GM21717 (cell line): Measurements from ENCODE around the gene ZNF507.
"Not testable (repeated sequence)": the region's sequence is repeated elsewhere in the genome, so short reads cannot be mapped to it uniquely, and the experiment has no call there.

Experiments used
- ATAC-seq: cut with Tn5 transposase; IDR thresholded peaks from one replicate; pipeline ENCODE4 v1.9.1; 2021; ENCODE audit warnings: mild to moderate bottlenecking, moderate library complexity; ENCODE audit not compliant: unreplicated experiment

The ZNF507 gene

DNA sequence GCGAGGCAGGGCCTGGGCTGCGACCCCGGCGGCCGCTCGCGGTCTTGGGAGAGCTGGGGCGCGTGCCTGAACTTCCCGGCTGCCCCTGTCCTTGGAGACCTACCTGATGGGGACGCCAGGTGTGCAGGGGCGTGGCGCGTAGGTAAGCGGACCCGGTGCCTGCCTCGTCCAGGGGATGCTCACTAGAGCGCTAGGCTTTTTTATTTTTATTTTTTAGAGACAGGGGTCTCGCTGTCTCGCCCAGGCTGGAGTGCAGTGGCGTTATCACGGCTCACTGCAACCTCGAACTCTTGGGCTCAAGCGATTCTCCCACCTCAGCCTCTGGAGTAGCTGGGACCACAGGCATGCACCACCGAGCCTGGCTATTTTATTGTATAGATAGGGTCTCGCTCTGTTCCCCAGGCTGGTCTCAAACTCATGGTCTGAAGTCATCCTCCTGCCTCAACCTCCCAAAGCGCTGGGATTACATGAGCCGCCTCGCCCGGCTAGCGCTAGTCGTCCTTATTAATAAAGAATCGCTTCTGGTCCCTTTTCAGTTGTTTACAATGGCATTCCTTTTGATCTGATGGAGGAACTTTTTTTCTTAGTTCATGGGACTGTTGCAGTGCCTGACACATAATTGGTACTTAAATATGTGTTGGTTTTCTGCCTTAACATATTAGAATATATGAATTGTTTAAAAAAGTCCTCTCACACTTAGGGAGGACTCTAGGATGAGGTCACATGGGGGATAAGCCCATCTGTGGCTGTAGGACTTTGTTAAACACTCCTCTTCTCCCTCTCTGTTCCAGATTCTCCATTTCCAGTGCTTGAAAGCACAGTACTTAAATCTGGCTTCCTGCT is 61.0 kb downstream of the ZNF507 start:
- ATAC-seq: no peak

DNA sequence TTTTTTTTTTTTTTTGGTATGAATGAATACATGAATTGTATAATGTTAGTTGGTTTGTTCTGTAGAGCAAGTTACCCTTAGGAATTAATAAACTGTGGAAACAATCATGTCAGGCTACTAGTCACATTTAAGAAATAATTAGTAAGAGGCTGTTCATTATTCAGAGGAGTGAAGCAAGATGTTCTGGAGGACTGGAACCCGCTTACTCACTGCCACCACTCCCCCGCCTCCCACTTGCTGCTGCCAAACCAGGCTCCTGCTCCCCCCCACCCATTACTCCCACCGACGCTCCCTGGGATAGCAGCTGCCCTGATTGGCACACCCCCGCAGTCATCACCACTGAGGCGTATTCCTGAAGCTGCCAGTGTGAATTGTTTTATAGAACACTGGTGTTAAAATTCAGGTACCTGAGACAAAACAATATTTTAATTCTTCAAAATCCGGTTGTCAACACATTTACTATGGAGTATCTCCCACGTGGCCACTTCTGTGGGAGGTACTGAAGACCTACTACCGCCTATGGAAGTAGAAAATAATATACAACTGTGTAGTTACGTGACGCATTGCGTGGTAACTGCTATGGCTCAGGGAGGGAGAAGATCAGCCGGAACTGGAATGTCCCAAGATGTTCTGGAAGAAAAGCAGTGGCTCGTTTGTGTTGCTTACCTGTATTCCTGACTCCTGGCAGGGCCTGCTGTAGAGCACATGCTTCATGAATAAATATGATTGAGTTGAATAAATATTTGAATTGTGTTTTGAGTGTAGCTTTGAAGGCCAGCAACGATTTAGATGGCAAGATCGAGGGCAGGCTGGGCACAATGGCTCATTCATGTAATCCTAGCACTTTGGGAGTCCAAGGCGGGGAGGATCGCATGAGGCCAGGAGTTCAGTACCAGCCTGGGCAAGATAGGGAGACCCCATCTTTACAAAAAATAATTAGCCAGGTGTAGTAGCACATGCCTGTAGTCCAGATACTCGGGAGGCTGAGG is 61.9 kb downstream of the ZNF507 start:
- ATAC-seq: no peak

DNA sequence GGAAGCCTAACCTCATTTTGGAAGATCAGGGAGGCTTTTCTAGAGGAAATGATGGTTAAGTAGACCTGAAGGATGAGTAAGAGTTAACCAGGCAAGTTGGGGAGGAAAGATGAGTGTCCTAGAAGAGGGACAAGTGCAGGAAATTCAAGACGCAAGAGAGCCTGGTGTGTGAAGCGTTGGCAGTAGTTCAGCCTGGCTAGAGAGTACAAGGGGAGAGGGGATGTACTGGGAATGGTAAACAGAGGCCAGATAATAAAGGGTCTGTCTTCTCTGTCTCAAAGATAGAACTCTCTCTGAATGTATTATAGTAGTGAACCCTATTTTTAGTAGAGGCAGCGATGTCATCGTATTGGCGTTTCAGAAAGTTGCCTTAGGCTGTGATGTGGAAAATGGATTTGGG is 69.8 kb downstream of the ZNF507 start:
- no peak for ATAC-seq

DNA sequence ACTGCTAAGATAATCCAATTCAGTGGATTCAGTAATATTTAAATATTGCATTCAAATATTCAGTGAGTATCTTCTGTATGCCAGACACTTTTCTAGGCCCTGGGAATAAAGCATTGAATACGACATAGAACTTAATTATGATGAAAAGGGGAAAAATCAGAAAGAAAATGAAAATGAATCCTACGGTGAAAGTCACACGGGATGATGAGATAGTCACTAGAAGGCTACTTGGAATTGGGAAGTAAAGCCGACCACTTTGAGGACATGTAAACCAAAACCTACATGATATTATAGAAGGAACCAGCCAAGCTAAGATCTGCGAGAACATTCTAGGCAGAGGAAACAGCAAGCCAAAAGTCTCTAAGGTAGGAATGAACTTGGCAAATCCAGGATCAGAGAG is 70.3 kb downstream of the ZNF507 start:
- ATAC-seq: no peak

DNA sequence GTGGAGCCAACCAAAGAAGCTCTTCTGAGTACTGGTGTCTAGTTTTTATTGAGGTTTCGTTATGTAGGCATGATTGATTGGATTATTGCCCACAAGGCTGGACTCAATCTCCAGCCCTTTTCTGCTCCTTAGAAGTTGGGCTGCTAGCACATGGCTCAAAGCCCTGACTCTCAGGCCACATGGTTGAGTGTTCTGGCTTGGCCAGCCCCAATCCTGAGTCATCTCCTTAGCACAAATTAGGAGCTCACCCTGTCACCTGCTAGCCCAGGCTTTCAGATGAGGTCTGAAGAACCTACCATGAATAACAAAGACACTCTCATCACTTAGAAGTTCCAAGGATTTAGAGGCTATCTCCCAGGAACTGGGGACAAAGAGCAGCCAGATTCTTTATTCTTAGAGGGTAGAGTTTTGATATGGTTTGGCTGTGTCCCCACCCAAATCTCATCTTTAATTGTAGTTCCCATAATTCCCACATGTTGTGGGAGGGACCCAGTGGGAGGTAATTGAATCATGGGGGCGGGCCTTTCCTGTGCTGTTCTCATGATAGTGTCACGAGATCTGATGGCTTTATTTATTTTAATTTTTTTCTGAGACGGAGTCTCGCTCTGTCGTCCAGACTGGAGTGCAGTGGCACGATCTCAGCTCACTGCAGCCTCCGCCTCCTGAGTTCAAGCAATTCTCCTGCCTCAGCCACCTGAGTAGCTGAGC is 71.5 kb downstream of the ZNF507 start:
- ATAC-seq: no peak

DNA sequence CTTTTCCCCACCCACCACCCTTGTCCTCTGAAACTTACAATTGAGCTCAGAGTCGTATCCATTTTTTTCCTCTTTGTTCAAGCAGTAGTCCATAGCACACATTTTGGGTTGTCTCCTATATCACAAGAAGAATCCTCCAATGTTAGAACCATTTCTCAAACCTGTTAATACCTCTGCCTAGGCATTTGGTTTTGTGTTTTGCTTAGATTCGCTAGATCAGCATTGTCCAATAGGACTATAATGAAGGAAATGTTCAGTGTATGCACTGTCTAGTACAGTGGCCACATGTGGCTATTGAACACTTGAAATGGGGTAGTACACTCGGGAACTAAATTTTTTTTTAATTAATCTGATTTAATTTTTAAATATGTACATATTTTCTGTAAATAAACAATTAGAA is 72.7 kb downstream of the ZNF507 start:
- no peak for ATAC-seq

DNA sequence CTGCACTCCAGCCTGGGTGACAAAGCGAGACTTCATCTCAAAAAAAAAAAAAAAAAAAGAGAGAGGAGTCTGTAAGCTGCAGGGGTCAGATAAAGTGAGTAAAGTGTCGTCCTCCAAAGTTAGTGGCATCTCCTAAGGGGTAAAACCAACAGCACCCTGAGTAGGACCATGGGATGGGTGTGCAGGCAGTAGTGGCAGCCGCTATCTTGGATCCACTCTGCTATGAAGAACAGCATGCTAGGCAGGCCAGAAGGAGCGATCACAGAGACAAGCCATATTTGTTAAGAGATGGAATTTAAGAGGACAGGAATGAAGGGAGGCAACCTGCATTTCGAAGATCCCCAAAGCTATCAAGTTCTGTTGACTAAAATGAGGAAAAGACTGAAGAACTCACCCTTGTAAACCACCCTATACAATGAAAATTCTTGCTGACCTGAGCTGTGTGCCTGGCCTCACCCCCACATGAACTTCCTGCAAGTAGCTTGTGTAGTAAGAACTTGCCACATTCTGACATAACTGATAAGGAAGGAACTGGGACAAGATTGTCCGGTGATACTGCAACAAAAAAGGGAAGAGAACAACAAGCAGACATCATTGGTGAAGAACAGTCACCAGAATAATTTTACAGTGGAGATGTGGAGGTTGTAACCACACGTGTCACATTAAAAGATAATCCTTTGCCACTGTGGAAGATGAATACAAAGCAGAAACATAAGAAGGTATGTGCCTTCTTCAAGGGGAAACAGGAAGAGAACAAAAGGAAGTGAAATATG is 76.4 kb downstream of the ZNF507 start:
- no peak for ATAC-seq

DNA sequence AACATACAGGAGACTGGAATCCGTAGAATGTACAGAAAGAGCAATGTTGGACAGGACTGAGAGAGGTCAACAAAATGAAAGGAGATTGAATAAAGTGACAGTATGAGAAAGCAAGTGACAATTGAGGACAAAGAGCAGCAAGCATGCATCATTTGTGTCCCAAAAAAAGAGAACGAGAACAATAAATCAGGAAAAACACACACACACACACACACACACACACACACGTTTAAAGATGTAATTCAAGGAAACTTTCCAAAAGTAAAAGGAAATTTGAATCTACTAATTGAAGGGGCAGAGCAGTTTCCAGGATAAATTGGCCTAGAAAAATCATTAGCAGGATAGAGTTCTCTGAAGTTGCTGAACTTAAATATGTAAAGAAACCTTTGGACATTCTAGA is 77.0 kb downstream of the ZNF507 start:
- ATAC-seq: no peak

DNA sequence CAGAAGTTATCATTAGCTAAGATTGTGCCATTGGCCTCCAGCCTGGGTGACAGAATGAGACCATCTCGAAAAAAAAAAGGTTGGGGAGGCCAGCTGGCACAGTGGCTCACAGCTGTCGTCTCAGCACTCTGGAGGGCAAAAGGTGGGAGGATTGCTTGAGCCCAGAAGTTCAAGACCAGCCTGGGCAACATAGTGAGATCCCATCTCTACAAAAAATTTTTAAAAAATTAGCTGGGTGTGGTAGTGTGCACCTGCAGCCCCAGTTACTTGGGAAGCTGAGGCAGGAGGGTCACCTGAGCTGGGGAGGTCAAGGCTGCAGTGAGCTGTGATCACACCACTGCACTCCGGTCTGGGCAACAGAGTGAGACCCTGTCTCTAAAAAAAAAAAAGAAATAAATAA is 78.5 kb downstream of the ZNF507 start:
- not testable (repeated sequence) for ATAC-seq

DNA sequence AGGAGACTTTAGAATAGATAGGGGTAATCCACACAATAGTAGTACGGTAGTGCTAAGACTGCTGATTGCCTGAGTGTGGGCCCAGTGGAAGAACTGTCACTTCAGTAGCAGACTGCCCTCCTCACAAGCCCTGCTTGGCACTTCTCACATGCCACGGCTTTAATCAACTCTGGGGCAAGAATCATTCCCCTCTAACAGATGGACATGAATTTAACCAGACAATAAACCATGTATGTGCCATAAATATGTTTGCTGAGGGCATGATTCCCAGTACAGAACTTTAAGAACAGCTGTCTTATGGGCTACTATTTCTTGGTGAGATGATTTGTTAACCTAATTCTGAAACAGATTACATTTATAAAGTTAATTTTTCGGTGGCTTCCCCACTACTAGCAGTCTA is 82.1 kb downstream of the ZNF507 start:
- ATAC-seq: no peak

DNA sequence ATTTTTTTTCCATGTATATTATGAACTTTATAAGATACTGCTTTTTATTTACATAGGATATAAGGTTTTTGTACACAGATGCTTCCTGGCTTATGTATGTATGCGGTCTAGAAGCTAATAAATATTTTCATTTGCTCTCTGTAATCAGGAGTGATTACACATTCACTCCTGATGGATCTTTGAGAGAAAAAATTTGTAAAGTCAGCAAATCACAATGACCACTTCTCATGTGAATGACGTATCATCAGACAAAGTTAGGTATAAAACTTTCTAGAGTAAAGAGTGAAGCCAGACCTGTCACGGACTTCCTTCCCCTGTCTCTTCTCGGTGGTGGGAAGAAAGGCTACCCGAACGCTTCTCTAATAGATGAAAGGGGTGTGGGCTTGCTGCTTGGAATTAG is 91.3 kb downstream of the ZNF507 start:
- no peak for ATAC-seq

DNA sequence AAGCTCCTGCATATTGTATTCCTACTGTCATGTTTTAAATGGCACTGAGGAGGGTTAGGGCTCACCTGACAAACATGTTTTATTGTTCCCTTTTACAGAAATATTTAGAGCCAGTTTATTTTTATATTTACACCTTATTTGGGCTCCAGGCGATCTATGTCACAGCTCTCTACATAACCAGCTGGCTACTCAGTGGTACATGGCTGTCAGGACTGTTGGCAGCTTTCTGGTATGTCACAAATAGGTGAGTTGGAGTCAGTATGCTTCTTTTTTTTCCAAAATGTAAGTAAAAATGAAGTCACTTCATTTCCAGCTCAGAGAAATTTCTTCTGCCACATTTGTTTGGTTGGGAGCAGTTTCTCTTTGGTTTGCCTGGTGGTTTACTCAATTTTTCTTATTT is 91.7 kb downstream of the ZNF507 start:
- ATAC-seq: no peak
